Esophagus (tissue), 2 donors: ENCODE results near the gene ANKRD36. TPM values are rescaled to one million over a fixed set of nuclear protein-coding genes. Genes with fewer than 3 reads are reported as not detected.
"Not testable (repeated sequence)": the region's sequence is repeated elsewhere in the genome, so short reads cannot be mapped to it uniquely, and the experiment has no call there.

Source experiments
- H3K27ac ChIP-seq, 2 donors: one replicate each; pipeline ENCODE4 v1.5.1; 2013; ENCODE audit warnings: low read depth in 2 of 2, mild to moderate bottlenecking in 2 of 2, inconsistent platforms in 1 of 2, low read length in 1 of 2, moderate library complexity in 1 of 2
- H3K27me3 ChIP-seq, 2 donors: one replicate each; pipeline ENCODE4 v1.6.1; 2013; ENCODE audit warnings: low read length in 2 of 2, control low read depth in 1 of 2, mild to moderate bottlenecking in 1 of 2; ENCODE audit not compliant: insufficient read depth in 2 of 2, control insufficient read depth in 1 of 2
- H3K36me3 ChIP-seq, 2 donors: one replicate each; pipeline ENCODE4 v1.6.1; 2013; ENCODE audit warnings: low read length in 1 of 2; ENCODE audit not compliant: control insufficient read depth in 2 of 2, insufficient read depth in 2 of 2
- H3K4me1 ChIP-seq, 2 donors: one replicate each; pipeline ENCODE4 v1.6.1; 2013; ENCODE audit warnings: low read length in 1 of 2; ENCODE audit not compliant: control insufficient read depth in 2 of 2, insufficient read depth in 2 of 2
- H3K4me3 ChIP-seq, 2 donors: one replicate each; pipeline ENCODE4 v1.5.1; 2013; ENCODE audit warnings: low read length in 2 of 2, mild to moderate bottlenecking in 2 of 2, low read depth in 1 of 2, moderate library complexity in 1 of 2
- H3K9me3 ChIP-seq, 2 donors: one replicate each; pipeline ENCODE4 v1.6.1; 2013; ENCODE audit warnings: mild to moderate bottlenecking in 2 of 2, low read depth in 1 of 2, low read length in 1 of 2, moderate library complexity in 1 of 2; ENCODE audit not compliant: control insufficient read depth in 2 of 2, insufficient read depth in 1 of 2
- WGBS, 2 donors: extraction: QIAGEN DNeasy Blood & Tissue Kit; methylation state at CpG; one replicate each; pipeline ENCODE4 v1.1.7; 2013; 5-methylcytosine and 5-hydroxymethylcytosine counted together
- polyA plus RNA-seq, 2 donors: library from polyadenylated mRNA; stranded (reverse); fragments of 200-250 nt; gene quantifications; one replicate each; pipeline ENCODE4 v1.2.3, GENCODE V29; 2013
- donor health status: healthy with polysubstance abuse.
- donor health status: Bipolar disorder and iron deficiency.

Gene ANKRD36
- polyA plus RNA-seq, result 1 to 10 TPM; 1.3 to 4.2 TPM

- H3K36me3 ChIP-seq, H3K27me3 ChIP-seq, H3K9me3 ChIP-seq, H3K4me1 ChIP-seq: not testable (repeated sequence)
- peak within 1 kb of the TSS; percentile 94 to 95 for H3K27ac ChIP-seq
- peak within 1 kb of the TSS; percentile 56 to 66 for H3K4me3 ChIP-seq
- 0 to 1% methylated on average over 31 to 62 of the region's 74 CpGs for WGBS, 2 donors
Observed at GRCh38 chr2:97113050-97113881, at the start of gene ANKRD36. TSS of gene ANKRD36 (plus strand) at chr2:97113153. CDS start at chr2:97113740, 587 bp downstream.

- H3K27me3 ChIP-seq, H3K27ac ChIP-seq, H3K4me3 ChIP-seq, H3K4me1 ChIP-seq, H3K9me3 ChIP-seq, H3K36me3 ChIP-seq: not testable (repeated sequence)
- WGBS, 2 donors, result 64 to 69% methylated on average over 5 of the region's 5 CpGs
Observed at GRCh38 chr2:97066030-97066429, 46.9 kb upstream of the ANKRD36 start.

- H3K27me3 ChIP-seq, result no peaks in the 10 kb centered on the region
- 85 to 91% methylated on average over 5 of the region's 5 CpGs for whole genome bisulfite sequencing, 2 donors
Observed at GRCh38 chr2:97067279-97068004, 45.5 kb upstream of the ANKRD36 start.

GRCh38 chr2:97068074-97068473 lies 44.9 kb upstream of the ANKRD36 start:
- Histone ChIP-seq H3K4me1 (no peaks in the 10 kb centered on the region), H3K27me3 (no peaks in the 10 kb centered on the region), H3K36me3 (no peaks in the 10 kb centered on the region), H3K9me3 (no peaks in the 10 kb centered on the region), H3K27ac (no peak overlapping the region), H3K4me3 (no peak overlapping the region)
- WGBS, 2 donors, result 78 to 79% methylated on average over 1 of the region's 1 CpG

More at GRCh38 chr2:97067279-97068004, 45.5 kb upstream of the ANKRD36 start:
- Histone ChIP-seq H3K4me3 (no peak overlapping the region), H3K9me3 (no peaks in the 10 kb centered on the region), H3K4me1 (no peaks in the 10 kb centered on the region), H3K27ac (no peak overlapping the region), H3K36me3 (no peaks in the 10 kb centered on the region)

- H3K36me3 ChIP-seq, H3K4me1 ChIP-seq, H3K27me3 ChIP-seq, H3K9me3 ChIP-seq, H3K4me3 ChIP-seq, H3K27ac ChIP-seq: not testable (repeated sequence)
- 76 to 77% methylated on average over 4 to 5 of the region's 5 CpGs for WGBS, 2 donors
Observed at GRCh38 chr2:97068722-97069121, 44.2 kb upstream of the ANKRD36 start.

- not testable (repeated sequence) for H3K36me3 ChIP-seq, H3K27ac ChIP-seq, H3K4me1 ChIP-seq, H3K27me3 ChIP-seq, H3K9me3 ChIP-seq, H3K4me3 ChIP-seq
- WGBS, 2 donors, result 70 to 81% methylated on average over 2 to 3 of the region's 3 CpGs
Observed at GRCh38 chr2:97070915-97071314, 42.0 kb upstream of the ANKRD36 start.

- H3K4me1 ChIP-seq, H3K4me3 ChIP-seq, H3K27ac ChIP-seq, H3K36me3 ChIP-seq, H3K9me3 ChIP-seq, H3K27me3 ChIP-seq: not testable (repeated sequence)
- 90 to 93% methylated on average over 8 of the region's 8 CpGs for WGBS, 2 donors
Observed at GRCh38 chr2:97077213-97077612, 35.7 kb upstream of the ANKRD36 start.

- not testable (repeated sequence) for H3K9me3 ChIP-seq, H3K27ac ChIP-seq, H3K4me1 ChIP-seq, H3K36me3 ChIP-seq, H3K4me3 ChIP-seq, H3K27me3 ChIP-seq
- WGBS, 2 donors, result 84% methylated on average over 5 to 7 of the region's 10 CpGs
Observed at GRCh38 chr2:97080855-97081254, 32.1 kb upstream of the ANKRD36 start.

GRCh38 chr2:97082206-97082605 lies 30.7 kb upstream of the ANKRD36 start:
- not testable (repeated sequence) for H3K4me1 ChIP-seq, H3K27ac ChIP-seq, H3K9me3 ChIP-seq, H3K27me3 ChIP-seq, H3K36me3 ChIP-seq, H3K4me3 ChIP-seq
- 18 to 28% methylated on average over 2 to 4 of the region's 9 CpGs for WGBS, 2 donors

- not testable (repeated sequence) for H3K27ac ChIP-seq, H3K27me3 ChIP-seq, H3K4me3 ChIP-seq, H3K36me3 ChIP-seq, H3K9me3 ChIP-seq, H3K4me1 ChIP-seq
- 91 to 92% methylated on average over 7 of the region's 7 CpGs for WGBS, 2 donors
Observed at GRCh38 chr2:97083516-97083915, 29.4 kb upstream of the ANKRD36 start.
